SK-N-SH (cell line): ENCODE results near the gene MAF. TPM values are rescaled to one million over a fixed set of nuclear protein-coding genes. Genes with fewer than 3 reads are reported as not detected.

Source experiments
- CTCF ChIA-PET: fragments of 300-600, 350-600 bp; formaldehyde crosslinking; extraction: SDS; loops from one replicate; lab custom pipeline; 2021; lab: Yijun Ruan, JAX
- POLR2A ChIA-PET: fragments of 350-600 bp; sonication (Branson Sonifier 250); formaldehyde crosslinking; extraction: SDS; loops from one replicate; lab custom pipeline; 2020; ENCODE audit warnings: antibody characterized with exemption, inconsistent platforms; lab: Yijun Ruan, JAX
- DNase-seq: peaks from one replicate; pipeline ENCODE4 v3.0.0; 2012
- H2AFZ ChIP-seq: fragments of 200-600 bp; sonication (generic); 2 replicates; pipeline ENCODE4 v1.8.1; 2016; ENCODE audit warnings: antibody characterized with exemption, mild to moderate bottlenecking, low read depth
- H3F3A ChIP-seq: fragments of 200-600 bp; sonication (generic); replicated peaks from 2 replicates; pipeline ENCODE3; 2016; ENCODE audit warnings: antibody characterized with exemption, mild to moderate bottlenecking; ENCODE audit not compliant: insufficient read depth
- H3K27ac ChIP-seq, 2 experiments: fragments of 200-500 bp in 1 of 2; fragments of 200-600 bp in 1 of 2; sonication (Bioruptor generic) in 1 of 2; sonication (generic), shearing (Covaris generic) in 1 of 2; 2 replicates each; pipeline versions ENCODE4 v1.5.1 to v1.6.1; 2014 to 2016; ENCODE audit warnings: low read depth in 2 of 2, inconsistent platforms in 1 of 2, low read length in 1 of 2, mild to moderate bottlenecking in 1 of 2, mixed read lengths in 1 of 2
- H3K27me3 ChIP-seq: fragments of 200-600 bp; sonication (generic), shearing (Covaris generic); 2 replicates; pipeline ENCODE4 v1.6.1; 2016; ENCODE audit warnings: mixed run types; ENCODE audit not compliant: insufficient read depth
- H3K36me3 ChIP-seq, 2 experiments: fragments of 200-500 bp in 1 of 2; fragments of 200-600 bp in 1 of 2; sonication (Bioruptor generic) in 1 of 2; sonication (generic) in 1 of 2; replicated peaks in 1 of 2; 2 replicates each; pipeline versions ENCODE3 to v1.5.1; 2014 to 2016; ENCODE audit warnings: low read length in 1 of 2, mild to moderate bottlenecking in 1 of 2; ENCODE audit not compliant: insufficient read depth in 2 of 2, control insufficient read depth in 1 of 2
- H3K4me1 ChIP-seq, 2 experiments: fragments of 200-500 bp in 1 of 2; fragments of 200-600 bp in 1 of 2; sonication (Bioruptor generic) in 1 of 2; sonication (generic), shearing (Covaris generic) in 1 of 2; 2 replicates each; pipeline versions ENCODE4 v1.5.1 to v1.6.1; 2014 to 2016; ENCODE audit warnings: low read depth in 1 of 2, low read length in 1 of 2, mixed run types in 1 of 2; ENCODE audit not compliant: insufficient read depth in 2 of 2, control insufficient read depth in 1 of 2
- H3K4me2 ChIP-seq: fragments of 200-600 bp; sonication (generic), shearing (Covaris generic); 2 replicates; pipeline ENCODE4 v1.6.1; 2017; ENCODE audit warnings: mixed run types
- H3K4me3 ChIP-seq, 2 experiments: fragments of 200-500 bp in 1 of 2; fragments of 200-600 bp in 1 of 2; sonication (Bioruptor generic) in 1 of 2; sonication (generic), shearing (Covaris generic) in 1 of 2; 2 replicates each; pipeline versions ENCODE4 v1.5.1 to v1.8.1; 2014 to 2016; ENCODE audit warnings: low read depth in 2 of 2, inconsistent platforms in 1 of 2, low read length in 1 of 2, mild to moderate bottlenecking in 1 of 2, mixed read lengths in 1 of 2, moderate library complexity in 1 of 2
- H3K79me2 ChIP-seq: fragments of 200-600 bp; sonication (generic); 2 replicates; pipeline ENCODE4 v1.8.1; 2017; ENCODE audit warnings: mild to moderate bottlenecking; ENCODE audit not compliant: insufficient read depth
- H3K9ac ChIP-seq: fragments of 200-600 bp; sonication (generic); 2 replicates; pipeline ENCODE4 v1.6.1; 2017; ENCODE audit warnings: mixed run types
- H3K9me2 ChIP-seq: fragments of 200-600 bp; sonication (generic); 2 replicates; pipeline ENCODE4 v1.6.1; 2017; ENCODE audit warnings: mixed run types
- H3K9me3 ChIP-seq: fragments of 200-600 bp; sonication (generic); 2 replicates; pipeline ENCODE4 v1.6.1; 2017; ENCODE audit warnings: mixed run types, mild to moderate bottlenecking, moderate library complexity
- H4K20me1 ChIP-seq: fragments of 200-600 bp; sonication (generic); 2 replicates; pipeline ENCODE4 v1.6.1; 2017; ENCODE audit warnings: mild to moderate bottlenecking, mixed run types; ENCODE audit not compliant: insufficient read depth
- CTCF ChIP-seq: fragments of 200-600 bp; sonication (generic); IDR thresholded peaks from 2 replicates; pipeline ENCODE4 v1.6.1; 2017; ENCODE audit warnings: antibody characterized with exemption, mild to moderate bottlenecking, moderate library complexity
- ELF1 ChIP-seq: IDR thresholded peaks from 2 replicates; pipeline ENCODE4 v1.4.0; 2012
- EP300 ChIP-seq, 2 experiments: IDR thresholded peaks; 2 replicates each; pipeline versions ENCODE4 v1.4.0 to v1.6.1; 2012; ENCODE audit warnings: borderline replicate concordance in 1 of 2, low read depth in 1 of 2, low read length in 1 of 2
- FOSL2 ChIP-seq: IDR thresholded peaks from 2 replicates; pipeline ENCODE4 v1.4.0; 2012; ENCODE audit warnings: low read depth, mild to moderate bottlenecking, moderate library complexity, borderline replicate concordance
- GATA2 ChIP-seq: sonication (generic); formaldehyde crosslinking; IDR thresholded peaks from 2 replicates; pipeline ENCODE4 v1.5.0; 2020; ENCODE audit warnings: mild to moderate bottlenecking, missing genetic modification reagents
- IRF3 ChIP-seq: fragments of 150-350 bp; IDR thresholded peaks from 2 replicates; pipeline ENCODE4 v1.6.1; 2016; ENCODE audit warnings: mild to moderate bottlenecking, low read depth, low read length
- JUND ChIP-seq: IDR thresholded peaks from 2 replicates; pipeline ENCODE4 v1.4.0; 2012
- MAX ChIP-seq: IDR thresholded peaks from 2 replicates; pipeline ENCODE4 v1.4.0; 2012; ENCODE audit warnings: low read depth
- MEF2A ChIP-seq: IDR thresholded peaks from 2 replicates; pipeline ENCODE4 v1.4.0; 2012; ENCODE audit warnings: low read depth, borderline replicate concordance
- MXI1 ChIP-seq: IDR thresholded peaks from 2 replicates; pipeline ENCODE4 v1.6.1; 2012; ENCODE audit warnings: mild to moderate bottlenecking, low read depth, low read length, improper control_type of control experiment
- NFIC ChIP-seq: IDR thresholded peaks from 2 replicates; pipeline ENCODE4 v1.4.0; 2012; ENCODE audit warnings: borderline replicate concordance
- NRF1 ChIP-seq: IDR thresholded peaks from 2 replicates; pipeline ENCODE4 v1.6.1; 2012; ENCODE audit warnings: low read depth, mild to moderate bottlenecking, low read length
- PBX3 ChIP-seq: IDR thresholded peaks from 2 replicates; pipeline ENCODE4; 2012
- POLR2AphosphoS5 ChIP-seq: IDR thresholded peaks from 2 replicates; pipeline ENCODE4 v1.6.1; 2012; ENCODE audit warnings: low read depth, low read length
- REST ChIP-seq: IDR thresholded peaks from 2 replicates; pipeline ENCODE4 v1.6.1; 2012; ENCODE audit warnings: mild to moderate bottlenecking, low read depth, low read length, moderate library complexity
- SIN3A ChIP-seq: IDR thresholded peaks from 2 replicates; pipeline ENCODE4 v1.6.1; 2012; ENCODE audit warnings: low read depth, mild to moderate bottlenecking, low read length, moderate library complexity, borderline replicate concordance
- SMC3 ChIP-seq: IDR thresholded peaks from 2 replicates; pipeline ENCODE4 v1.6.1; 2012; ENCODE audit warnings: low read depth, low read length, improper control_type of control experiment
- TAF1 ChIP-seq: IDR thresholded peaks from 2 replicates; pipeline ENCODE4 v1.6.1; 2012; ENCODE audit warnings: low read depth, mild to moderate bottlenecking, low read length, moderate library complexity, borderline replicate concordance
- YY1 ChIP-seq: IDR thresholded peaks from 2 replicates; pipeline ENCODE4 v1.4.0; 2012; ENCODE audit warnings: low read depth, mild to moderate bottlenecking
- WGBS: methylation state at CpG from one replicate; pipeline ENCODE4 v1.1.6; 2017; ENCODE audit warnings: low lambda C conversion rate; 5-methylcytosine and 5-hydroxymethylcytosine counted together
- polyA plus RNA-seq, 3 experiments: library from polyadenylated mRNA; depleted of rRNA; stranded (reverse); fragments of >200 nt; gene quantifications; 2 replicates each; pipeline ENCODE4 v1.2.3, GENCODE V29; 2012

Gene MAF
- polyA plus RNA-seq, 1 of the 3 experiments (the other 2 are of a cell fraction) = 0.23 TPM

- CTCF ChIA-PET = interaction anchor here (1.8 kb wide), 1 partner anchor 27 kb away, joined by 5 read pairs; no protein-coding TSS in a partner anchor
Observed at GRCh38 chr16:79628988-79629387, 28.5 kb upstream of the MAF start.

GRCh38 chr16:79628501-79628975 is 28.0 kb upstream of the MAF start:
- Histone ChIP-seq H3K9ac (no peak overlapping the region), H2AFZ (no peak overlapping the region), H3K4me3 (no peak overlapping the region), H4K20me1 (no peaks in the 10 kb centered on the region), H3K27ac (no peak overlapping the region), H3K79me2 (no peaks in the 10 kb centered on the region), H3K27me3 (no peaks in the 10 kb centered on the region), H3K9me2 (no peaks in the 10 kb centered on the region), H3F3A (no peaks in the 10 kb centered on the region), H3K36me3 (no peaks in the 10 kb centered on the region), H3K4me1 (peaks cover 0 to 4% of the 10 kb centered on the region in 2 experiments; a peak in 1 of 4 replicates), H3K9me3 (no peaks in the 10 kb centered on the region), H3K4me2 (no peak overlapping the region)
- DNase-seq = no peak
- TF ChIP-seq EP300 (IDR thresholded peaks at IDR 0.05; ENCODE audit: borderline replicate concordance in 1 of 2, low read depth in 1 of 2, low read length in 1 of 2) (no peak), ELF1 (no peak), MAX (no peak), NRF1 (no peak), YY1 (no peak), CTCF (no peak), NFIC (no peak), TAF1 (no peak), GATA2 (CRISPR knock-in tag) (no peak), REST (no peak)
- ChIA-PET POLR2A (no interaction called here), CTCF (interaction anchor here (1.8 kb wide), 1 partner anchor 27 kb away, joined by 5 read pairs; no protein-coding TSS in a partner anchor)
- 42% methylated on average over 5 of the region's 5 CpGs for WGBS

More at GRCh38 chr16:79628988-79629387, 28.5 kb upstream of the MAF start:
- Histone ChIP-seq H3K79me2 (no peaks in the 10 kb centered on the region), H3K27ac (no peak overlapping the region), H3K4me3 (no peak overlapping the region), H3K9me2 (no peaks in the 10 kb centered on the region), H3K36me3 (no peaks in the 10 kb centered on the region), H3K9ac (no peak overlapping the region), H4K20me1 (no peaks in the 10 kb centered on the region), H3K27me3 (no peaks in the 10 kb centered on the region), H3F3A (no peaks in the 10 kb centered on the region), H3K4me1 (peaks cover 0 to 4% of the 10 kb centered on the region in 2 experiments; a peak in 1 of 4 replicates), H3K4me2 (no peak overlapping the region), H3K9me3 (no peaks in the 10 kb centered on the region), H2AFZ (no peak overlapping the region)
- 66% methylated on average over 6 of the region's 6 CpGs for WGBS
- DNase-seq = no peak
- TF ChIP-seq SMC3 (no peak), NFIC (no peak), MEF2A (no peak), JUND (no peak), FOSL2 (no peak), PBX3 (no peak), SIN3A (no peak), POLR2AphosphoS5 (no peak), IRF3 (no peak), MXI1 (no peak)
- POLR2A ChIA-PET = no interaction called here
